OCI-M2 (cell line): ENCODE results near the gene RASA3.

ENCODE experiments used
- DNase-seq: peaks from one replicate; lab custom pipeline; 2025; ENCODE audit not compliant: unreplicated experiment; lab: John Stamatoyannopoulos, UW

RASA3 gene

GRCh38 chr13:113960276-113960948, 172.0 kb downstream of the RASA3 start:
- no peak for DNase-seq

- no peak for DNase-seq
Observed at GRCh38 chr13:113959198-113959597, 173.2 kb downstream of the RASA3 start.

- DNase-seq = no peak
Observed at GRCh38 chr13:113958373-113958772, 174.1 kb downstream of the RASA3 start.

GRCh38 chr13:113956571-113956970, 175.9 kb downstream of the RASA3 start:
- no peak for DNase-seq

GRCh38 chr13:113955691-113956090, 176.7 kb downstream of the RASA3 start:
- no peak for DNase-seq

- no peak for DNase-seq
Observed at GRCh38 chr13:113955235-113955634, 177.2 kb downstream of the RASA3 start.

GRCh38 chr13:113954046-113954835, 178.2 kb downstream of the RASA3 start:
- no peak for DNase-seq

GRCh38 chr13:113953561-113953960, 178.9 kb downstream of the RASA3 start:
- DNase-seq = no peak

GRCh38 chr13:113952983-113953520, 179.4 kb downstream of the RASA3 start:
- DNase-seq = no peak

- no peak for DNase-seq
Observed at GRCh38 chr13:113952151-113952982, 180.1 kb downstream of the RASA3 start.

GRCh38 chr13:113951246-113951999, 181.0 kb downstream of the RASA3 start:
- DNase-seq = no peak

- DNase-seq = no peak
Observed at GRCh38 chr13:113950451-113951245, 181.8 kb downstream of the RASA3 start.

GRCh38 chr13:113949546-113949945, 182.9 kb downstream of the RASA3 start:
- no peak for DNase-seq

GRCh38 chr13:113948034-113948742, 184.2 kb downstream of the RASA3 start:
- no peak for DNase-seq

- no peak for DNase-seq
Observed at GRCh38 chr13:113947311-113948033, 185.0 kb downstream of the RASA3 start.

GRCh38 chr13:113946409-113947181, 185.8 kb downstream of the RASA3 start:
- DNase-seq = no peak

GRCh38 chr13:113945857-113946408, 186.5 kb downstream of the RASA3 start:
- no peak for DNase-seq
